Psoas muscle (tissue), 8 donors: ENCODE results near the gene NPB. TPM values are rescaled to one million over a fixed set of nuclear protein-coding genes. Genes with fewer than 3 reads are reported as not detected.

Experiments used
- ATAC-seq, 4 donors: fragments of 200-7000 bp; cut with Tn5 transposase; one replicate each; pipeline ENCODE4 v1.9.1; 2020; ENCODE audit warnings: moderate library complexity in 3 of 4, mild to moderate bottlenecking in 2 of 4
- DNase-seq, 2 donors: peaks; one replicate each; pipeline ENCODE4 v3.0.0-alpha.2; 2020
- H3K27ac ChIP-seq: fragments of 200-600 bp; one replicate; pipeline ENCODE4 v1.8.0; 2022
- H3K27me3 ChIP-seq, 3 donors: fragments of 200-600 bp in 1 of 3; one replicate each; pipeline versions ENCODE4 v1.6.1 to v1.8.0; 2013 to 2022; ENCODE audit warnings: low read length in 2 of 3, mild to moderate bottlenecking in 2 of 3, moderate library complexity in 1 of 3; ENCODE audit not compliant: insufficient read depth in 3 of 3
- H3K36me3 ChIP-seq, 2 donors: fragments of 200-600 bp in 1 of 2; one replicate each; pipeline versions ENCODE4 v1.6.1 to v1.8.0; 2013 to 2022; ENCODE audit warnings: low read depth in 1 of 2, mild to moderate bottlenecking in 1 of 2, moderate library complexity in 1 of 2; ENCODE audit not compliant: insufficient read depth in 1 of 2
- H3K4me1 ChIP-seq: fragments of 200-600 bp; one replicate; pipeline ENCODE4 v1.8.0; 2022
- H3K4me3 ChIP-seq: fragments of 200-600 bp; one replicate; pipeline ENCODE4 v1.8.0; 2022; ENCODE audit warnings: mild to moderate bottlenecking
- H3K9me3 ChIP-seq: fragments of 200-600 bp; one replicate; pipeline ENCODE4 v1.8.0; 2022
- CTCF ChIP-seq: fragments of 200-600 bp; IDR thresholded peaks from one replicate; pipeline ENCODE4 v1.8.0; 2022; ENCODE audit warnings: antibody characterized with exemption
- WGBS, 3 donors: extraction: QIAGEN DNeasy Blood & Tissue Kit; methylation state at CpG; one replicate each; pipeline versions ENCODE4 v1.1.6 to v1.1.7; 2013; 5-methylcytosine and 5-hydroxymethylcytosine counted together
- intact Hi-C, 2 donors: fragments of 100-400 bp; cut with DNase I; formaldehyde crosslinking; loops; one replicate each; pipeline versions ENCODE4 v1.11.0 to v1.14.2; 2022
- polyA plus RNA-seq, 3 donors: library from polyadenylated mRNA; stranded (reverse); fragments of 200-250 nt; gene quantifications; one replicate each; pipeline ENCODE4 v1.2.3, GENCODE V29; 2013
- total RNA-seq, 4 donors: library from RNA; stranded (reverse); fragmentation: NEBNext Ultra II Directional in 2 of 4; extraction: Animal tissue kit (Norgen Biotek cat#: 25700) in 2 of 4; gene quantifications; one replicate each; pipeline versions ENCODE4 v1.2.1 to v1.2.4, GENCODE V29; 2021 to 2023
- donor health status: healthy with polysubstance abuse.
- donor health status: DM: no; HTN: no; CAD: no; lungs with moderate emphysema.
- donor health status: Bipolar disorder and iron deficiency.
- donor health status: healthy.
- donor health status: DM: yes; HTN: yes; CAD: no.
- donor health status: DM: no; HTN: no; CAD: no.
- donor health status: DM: no; HTN: no; CAD: no.
- donor health status: DM: yes; HTN: yes; CAD: no.

The NPB gene
- total and polyA plus RNA-seq, 7 donors = 0.42 to 2.9 (median 0.73) TPM

DNA sequence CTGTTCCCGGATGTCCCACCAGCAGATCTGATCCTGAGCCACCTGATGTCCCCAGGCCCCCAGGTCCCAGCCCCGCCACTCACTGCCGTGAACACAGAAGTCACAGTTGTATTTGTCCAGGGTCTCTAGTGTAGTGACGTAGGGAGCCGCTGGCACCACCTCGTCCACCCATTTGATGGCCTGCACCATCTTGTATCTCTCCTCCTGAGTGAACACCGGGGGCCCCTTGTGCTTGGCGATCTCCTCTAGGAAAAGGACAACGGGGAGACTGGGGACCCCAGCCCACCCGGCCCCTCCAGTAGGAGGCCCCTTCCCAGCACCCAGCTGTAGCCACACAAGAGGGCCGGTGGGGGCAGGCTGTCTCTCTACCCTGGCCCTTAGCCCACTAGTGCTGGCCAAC, 6.8 kb downstream of the NPB start:
- WGBS, 3 donors = 93 to 94% (median 93%) methylated on average over 11 of the region's 11 CpGs
- no peak for DNase-seq
- H3K9me3 ChIP-seq = no peaks in the 10 kb centered on the region
- H3K4me1 ChIP-seq = peaks cover 23% of the 10 kb centered on the region
- no peaks in the 10 kb centered on the region for H3K27me3 ChIP-seq
- H3K36me3 ChIP-seq = peaks cover 0 to 45% of the 10 kb centered on the region in 2 donors
- TF ChIP-seq CTCF = no peak
- no peak overlapping the region for H3K27ac ChIP-seq
- intact Hi-C loops = no loop called here
- no peak overlapping the region for H3K4me3 ChIP-seq
- no peak for ATAC-seq

- Histone ChIP-seq H3K36me3 (peaks cover 0 to 46% of the 10 kb centered on the region in 2 donors), H3K9me3 (no peaks in the 10 kb centered on the region), H3K4me3 (no peak overlapping the region), H3K27me3 (no peaks in the 10 kb centered on the region), H3K27ac (no peak overlapping the region), H3K4me1 (peaks cover 23% of the 10 kb centered on the region)
- intact Hi-C loops = no loop called here
- WGBS, 3 donors = 81 to 91% (median 82%) methylated on average over 12 of the region's 12 CpGs
- DNase-seq = no peak
- ATAC-seq = no peak
- TF ChIP-seq CTCF = no peak
These were observed 7.2 kb downstream of the NPB start for GRCh38 chr17:81909231-81909630.

DNA sequence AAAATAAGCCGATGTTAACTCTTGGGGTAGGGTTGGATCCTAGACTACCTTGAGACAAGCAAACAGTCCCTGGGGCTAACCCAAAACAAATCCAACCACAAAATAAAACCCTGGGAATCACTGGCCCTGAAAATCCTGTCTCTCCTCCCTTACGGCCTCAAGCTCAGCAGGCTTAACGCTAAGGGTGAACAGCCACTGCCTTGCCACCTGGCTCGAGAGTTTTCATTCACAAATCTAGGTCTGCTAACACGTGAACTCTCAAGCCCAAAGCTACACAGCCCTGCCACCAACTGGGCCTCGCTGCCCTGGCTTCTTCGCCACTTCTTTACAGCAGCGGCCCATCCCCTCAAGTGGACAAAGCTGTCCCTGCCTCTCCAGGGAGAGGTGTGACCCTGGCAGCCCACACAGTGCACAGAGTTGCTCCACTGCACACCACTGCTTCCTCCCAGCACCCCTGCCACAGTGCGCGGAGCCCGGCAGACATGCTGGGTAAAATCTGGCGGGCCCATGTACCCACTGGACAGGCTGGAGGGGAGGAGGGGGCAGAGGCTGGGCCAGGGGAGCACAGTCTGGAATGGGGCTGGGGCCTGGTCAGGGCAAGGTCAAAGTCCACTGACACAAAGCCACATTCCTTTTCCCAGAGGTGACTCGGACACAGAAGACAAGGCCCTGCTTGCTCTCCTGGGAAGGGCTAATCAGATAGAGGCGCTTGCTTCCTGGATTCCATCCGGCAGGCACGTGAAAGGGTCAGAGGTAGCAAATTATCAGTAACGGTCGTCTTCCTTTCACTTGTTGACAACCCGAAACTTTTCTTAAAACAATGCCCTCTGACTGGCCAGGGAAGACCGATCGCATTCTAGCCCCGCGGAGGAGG, 8.2 kb downstream of the NPB start:
- TF ChIP-seq CTCF = no peak
- DNase-seq (no peak), ATAC-seq (no peak)
- Histone ChIP-seq H3K4me3 (peak overlapping the region; percentile 71), H3K9me3 (no peaks in the 10 kb centered on the region), H3K27me3 (no peaks in the 10 kb centered on the region), H3K27ac (peak overlapping the region; percentile 11), H3K4me1 (peaks cover 23% of the 10 kb centered on the region), H3K36me3 (peaks cover 3 to 46% of the 10 kb centered on the region in 2 donors)
- intact Hi-C loops = no loop called here
- WGBS, 3 donors = 39 to 50% (median 42%) methylated on average over 22 to 23 of the region's 23 CpGs

DNA sequence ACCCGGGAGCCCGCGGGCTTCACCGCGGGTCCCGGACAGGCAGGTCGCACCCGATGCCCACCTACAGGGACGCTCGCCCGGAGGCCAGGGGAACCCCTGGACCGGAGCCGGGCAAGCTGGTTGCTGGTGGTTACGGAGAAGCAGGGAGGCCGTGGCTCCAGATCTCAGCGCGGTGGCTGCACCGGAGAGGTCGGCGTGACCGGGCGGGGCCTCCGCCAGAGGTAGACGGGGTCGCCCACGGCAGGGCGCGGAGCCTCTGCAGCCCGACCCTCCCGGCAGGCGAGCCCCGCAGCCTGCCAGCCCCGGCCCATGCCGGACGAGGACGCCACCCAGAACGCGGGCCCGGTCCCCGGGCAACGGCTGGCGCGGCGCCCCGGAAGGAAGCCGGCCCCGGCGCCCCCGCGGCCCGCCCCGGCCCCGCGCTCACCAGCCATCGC, 8.8 kb downstream of the NPB start:
- ATAC-seq (no peak), DNase-seq (peak in 1 of 2 donors; percentile 47)
- intact Hi-C loops = no loop called here
- H3K4me1 ChIP-seq = peaks cover 23% of the 10 kb centered on the region
- H3K36me3 ChIP-seq = peaks cover 5 to 46% of the 10 kb centered on the region in 2 donors
- TF ChIP-seq CTCF = no peak
- peak overlapping the region; percentile 11 for H3K27ac ChIP-seq
- H3K4me3 ChIP-seq = peak overlapping the region; percentile 71
- WGBS, 3 donors = 0 to 1% (median 1%) methylated on average over 27 to 55 of the region's 55 CpGs
- H3K9me3 ChIP-seq = no peaks in the 10 kb centered on the region
- H3K27me3 ChIP-seq = no peaks in the 10 kb centered on the region
